Activated CD4-positive, alpha-beta T cell treated with anti-CD3 and anti-CD28 coated beads, Interleukin-2, Interleukin-6, amounts not matched to agents 100 ng/mL and 50 ng/mL, durations not matched to agents 16 hours and 8 hours (primary cell): ENCODE data around the gene LRRC8B.
A peak's percentile ranks its signal among the peaks of the same experiment; 100 is the strongest.

Experiments used
- DNase-seq: peaks from one replicate; pipeline ENCODE4 v3.0.0-alpha.2; 2020

LRRC8B gene

DNA sequence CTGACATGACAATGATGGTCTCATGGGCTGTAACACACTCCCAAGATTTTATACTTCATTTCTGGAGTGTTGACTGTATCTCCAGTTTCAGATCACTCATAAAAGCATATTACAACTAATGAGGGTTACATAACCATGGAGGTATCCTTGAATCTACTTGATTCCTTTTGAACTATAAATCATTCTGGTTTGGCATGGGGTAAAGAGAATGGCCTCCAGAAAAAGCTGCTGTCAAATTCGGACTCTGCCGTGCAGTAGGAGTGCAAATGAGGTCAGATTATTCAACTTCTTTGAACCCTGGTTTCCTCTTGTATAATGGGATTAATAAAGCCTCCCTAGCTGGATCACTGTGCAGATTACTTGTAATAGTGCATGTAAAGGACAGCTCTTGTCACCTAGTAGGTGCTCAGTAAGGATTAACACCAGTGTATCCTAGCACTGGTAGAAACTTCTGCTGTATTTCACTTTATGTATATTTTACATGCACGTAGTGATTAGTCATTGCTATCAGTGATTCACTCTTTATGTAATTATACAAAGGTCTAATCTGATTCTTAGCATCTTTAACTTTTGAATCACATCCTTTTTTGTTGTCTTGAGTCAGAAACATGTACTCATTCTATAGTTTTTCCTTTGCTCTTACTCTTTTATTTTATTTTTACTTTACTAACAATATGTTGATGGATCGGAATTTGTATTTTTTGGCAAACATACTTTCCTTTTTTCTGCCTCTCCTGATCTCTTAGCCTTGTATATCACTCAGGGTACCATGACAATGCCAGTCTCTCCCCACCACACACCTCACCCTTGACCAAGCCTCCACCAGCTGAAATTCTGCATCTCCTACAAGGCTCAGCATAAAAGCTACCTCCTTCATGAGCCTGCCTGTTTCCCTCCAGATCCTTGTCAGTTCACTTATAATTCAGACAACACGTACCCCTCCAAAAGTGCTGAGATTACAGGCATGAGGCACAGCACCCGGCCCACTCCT is 111.5 kb downstream of the LRRC8B start:
- DNase-seq: peak; percentile 46

DNA sequence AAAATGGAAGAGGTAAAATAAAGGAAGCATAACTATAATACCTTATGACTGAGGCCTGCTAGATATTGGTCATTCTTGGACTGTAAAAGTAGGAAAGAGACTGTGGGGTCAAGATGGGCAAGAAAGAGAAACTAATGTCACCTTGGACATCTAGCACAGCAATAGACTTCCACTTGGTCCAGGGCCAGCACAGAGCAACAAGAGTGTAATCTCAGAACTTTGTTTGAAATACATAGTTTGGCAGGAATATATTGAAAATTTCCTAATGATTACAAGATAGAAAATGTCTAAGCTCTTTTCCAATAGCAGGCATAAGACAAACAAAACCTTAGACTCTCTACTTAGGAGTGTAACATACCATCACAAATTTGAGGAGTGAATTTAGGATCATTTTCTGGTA is 112.9 kb downstream of the LRRC8B start:
- DNase-seq: no peak

GRCh38 chr1:89640440-89640839 is 115.8 kb downstream of the LRRC8B start:
- DNase-seq: no peak

- no peak for DNase-seq
Measured at GRCh38 chr1:89641781-89642180, 117.2 kb downstream of the LRRC8B start.

GRCh38 chr1:89643577-89643976 is 118.9 kb downstream of the LRRC8B start:
- DNase-seq: no peak

GRCh38 chr1:89644119-89644814 is 119.6 kb downstream of the LRRC8B start:
- no peak for DNase-seq

- no peak for DNase-seq
Measured at GRCh38 chr1:89646259-89646658, 121.6 kb downstream of the LRRC8B start.
